Measurements from ENCODE around the gene KRTAP19-1.

DNA sequence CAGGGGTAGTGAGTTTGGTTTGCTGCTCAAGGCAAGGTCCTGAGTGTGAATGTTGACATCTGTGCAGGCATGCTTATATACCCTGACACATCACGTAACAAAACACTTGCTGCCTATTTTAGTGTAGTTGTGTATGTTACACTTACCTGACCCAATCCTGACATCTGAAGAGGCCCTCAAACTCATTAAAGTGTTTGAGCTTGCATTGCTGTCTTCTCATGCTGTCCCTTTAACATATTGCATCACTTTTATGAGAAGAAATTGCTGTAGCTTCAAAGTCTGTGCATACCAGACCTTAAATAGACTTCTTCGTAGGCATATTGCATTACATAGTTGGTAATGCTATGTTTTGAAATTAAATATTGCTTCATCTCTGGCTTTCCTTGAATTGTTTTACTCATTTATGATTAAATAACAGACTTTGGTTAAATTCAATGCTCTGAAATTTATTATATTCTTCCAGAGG is 11.8 kb upstream of the KRTAP19-1 start, which contains the start of gene KRTAP19-3:
- TF ChIP-seq, protein P1, sequence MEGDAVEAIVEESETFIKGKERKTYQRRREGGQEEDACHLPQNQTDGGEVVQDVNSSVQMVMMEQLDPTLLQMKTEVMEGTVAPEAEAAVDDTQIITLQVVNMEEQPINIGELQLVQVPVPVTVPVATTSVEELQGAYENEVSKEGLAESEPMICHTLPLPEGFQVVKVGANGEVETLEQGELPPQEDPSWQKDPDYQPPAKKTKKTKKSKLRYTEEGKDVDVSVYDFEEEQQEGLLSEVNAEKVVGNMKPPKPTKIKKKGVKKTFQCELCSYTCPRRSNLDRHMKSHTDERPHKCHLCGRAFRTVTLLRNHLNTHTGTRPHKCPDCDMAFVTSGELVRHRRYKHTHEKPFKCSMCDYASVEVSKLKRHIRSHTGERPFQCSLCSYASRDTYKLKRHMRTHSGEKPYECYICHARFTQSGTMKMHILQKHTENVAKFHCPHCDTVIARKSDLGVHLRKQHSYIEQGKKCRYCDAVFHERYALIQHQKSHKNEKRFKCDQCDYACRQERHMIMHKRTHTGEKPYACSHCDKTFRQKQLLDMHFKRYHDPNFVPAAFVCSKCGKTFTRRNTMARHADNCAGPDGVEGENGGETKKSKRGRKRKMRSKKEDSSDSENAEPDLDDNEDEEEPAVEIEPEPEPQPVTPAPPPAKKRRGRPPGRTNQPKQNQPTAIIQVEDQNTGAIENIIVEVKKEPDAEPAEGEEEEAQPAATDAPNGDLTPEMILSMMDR (IDR thresholded peaks at IDR 0.05), result no peak
- no peak for TF ChIP-seq POLR2A (IDR thresholded peaks at IDR 0.05)

All from heart left ventricle (tissue), 13 donors.